HL-60 (cell line): ENCODE results near the gene CUL1.

Experiments
- POLR2AphosphoS5 ChIP-seq: IDR thresholded peaks from 2 replicates; pipeline ENCODE4 v1.6.1; 2012; ENCODE audit warnings: low read depth
- TF ChIP-seq, protein P1 (sequence below): IDR thresholded peaks from one replicate; pipeline ENCODE4 v1.5.1; 2011; ENCODE audit warnings: low read length, control low read depth, inconsistent platforms; ENCODE audit not compliant: insufficient read depth
- TF ChIP-seq, protein P2 (sequence below): IDR thresholded peaks from 2 replicates; pipeline ENCODE4 v1.6.1; 2012; ENCODE audit warnings: low read depth; ENCODE audit not compliant: insufficient replicate concordance

DNA sequence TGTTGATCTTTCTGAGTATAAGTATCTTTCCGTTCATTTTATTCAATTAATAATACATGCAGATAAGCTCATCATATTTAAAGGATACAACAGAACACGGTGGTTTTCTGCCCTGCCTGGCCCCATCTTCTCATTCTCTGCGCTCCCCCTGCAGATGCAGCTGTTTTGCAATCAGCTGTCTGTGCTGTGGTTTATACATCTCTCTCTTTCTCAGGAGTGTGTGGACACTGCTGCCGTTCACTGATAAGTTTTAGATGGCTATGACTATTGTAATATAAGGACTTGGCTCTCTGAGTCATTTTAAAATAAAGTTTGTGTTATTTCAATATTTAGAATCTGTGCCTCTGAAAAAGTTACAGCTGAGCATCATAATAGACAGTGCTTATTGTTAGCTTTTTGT is 54.5 kb downstream of the CUL1 start:
- TF ChIP-seq, protein P1, sequence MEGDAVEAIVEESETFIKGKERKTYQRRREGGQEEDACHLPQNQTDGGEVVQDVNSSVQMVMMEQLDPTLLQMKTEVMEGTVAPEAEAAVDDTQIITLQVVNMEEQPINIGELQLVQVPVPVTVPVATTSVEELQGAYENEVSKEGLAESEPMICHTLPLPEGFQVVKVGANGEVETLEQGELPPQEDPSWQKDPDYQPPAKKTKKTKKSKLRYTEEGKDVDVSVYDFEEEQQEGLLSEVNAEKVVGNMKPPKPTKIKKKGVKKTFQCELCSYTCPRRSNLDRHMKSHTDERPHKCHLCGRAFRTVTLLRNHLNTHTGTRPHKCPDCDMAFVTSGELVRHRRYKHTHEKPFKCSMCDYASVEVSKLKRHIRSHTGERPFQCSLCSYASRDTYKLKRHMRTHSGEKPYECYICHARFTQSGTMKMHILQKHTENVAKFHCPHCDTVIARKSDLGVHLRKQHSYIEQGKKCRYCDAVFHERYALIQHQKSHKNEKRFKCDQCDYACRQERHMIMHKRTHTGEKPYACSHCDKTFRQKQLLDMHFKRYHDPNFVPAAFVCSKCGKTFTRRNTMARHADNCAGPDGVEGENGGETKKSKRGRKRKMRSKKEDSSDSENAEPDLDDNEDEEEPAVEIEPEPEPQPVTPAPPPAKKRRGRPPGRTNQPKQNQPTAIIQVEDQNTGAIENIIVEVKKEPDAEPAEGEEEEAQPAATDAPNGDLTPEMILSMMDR, result no peak
- TF ChIP-seq, protein P2, sequence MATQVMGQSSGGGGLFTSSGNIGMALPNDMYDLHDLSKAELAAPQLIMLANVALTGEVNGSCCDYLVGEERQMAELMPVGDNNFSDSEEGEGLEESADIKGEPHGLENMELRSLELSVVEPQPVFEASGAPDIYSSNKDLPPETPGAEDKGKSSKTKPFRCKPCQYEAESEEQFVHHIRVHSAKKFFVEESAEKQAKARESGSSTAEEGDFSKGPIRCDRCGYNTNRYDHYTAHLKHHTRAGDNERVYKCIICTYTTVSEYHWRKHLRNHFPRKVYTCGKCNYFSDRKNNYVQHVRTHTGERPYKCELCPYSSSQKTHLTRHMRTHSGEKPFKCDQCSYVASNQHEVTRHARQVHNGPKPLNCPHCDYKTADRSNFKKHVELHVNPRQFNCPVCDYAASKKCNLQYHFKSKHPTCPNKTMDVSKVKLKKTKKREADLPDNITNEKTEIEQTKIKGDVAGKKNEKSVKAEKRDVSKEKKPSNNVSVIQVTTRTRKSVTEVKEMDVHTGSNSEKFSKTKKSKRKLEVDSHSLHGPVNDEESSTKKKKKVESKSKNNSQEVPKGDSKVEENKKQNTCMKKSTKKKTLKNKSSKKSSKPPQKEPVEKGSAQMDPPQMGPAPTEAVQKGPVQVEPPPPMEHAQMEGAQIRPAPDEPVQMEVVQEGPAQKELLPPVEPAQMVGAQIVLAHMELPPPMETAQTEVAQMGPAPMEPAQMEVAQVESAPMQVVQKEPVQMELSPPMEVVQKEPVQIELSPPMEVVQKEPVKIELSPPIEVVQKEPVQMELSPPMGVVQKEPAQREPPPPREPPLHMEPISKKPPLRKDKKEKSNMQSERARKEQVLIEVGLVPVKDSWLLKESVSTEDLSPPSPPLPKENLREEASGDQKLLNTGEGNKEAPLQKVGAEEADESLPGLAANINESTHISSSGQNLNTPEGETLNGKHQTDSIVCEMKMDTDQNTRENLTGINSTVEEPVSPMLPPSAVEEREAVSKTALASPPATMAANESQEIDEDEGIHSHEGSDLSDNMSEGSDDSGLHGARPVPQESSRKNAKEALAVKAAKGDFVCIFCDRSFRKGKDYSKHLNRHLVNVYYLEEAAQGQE, result no peak
- 0 out of 2 replicates have a peak, but pooled peaks have one; percentile 26 for TF ChIP-seq POLR2AphosphoS5
